Lower lobe of right lung (tissue), 2 donors: ENCODE data around the gene RHOT2. TPM values are rescaled to one million over a fixed set of nuclear protein-coding genes. Genes with fewer than 3 reads are reported as not detected.

Source experiments
- ATAC-seq, 2 donors: fragments of 200-7000 bp; cut with Tn5 transposase; one replicate each; pipeline ENCODE4 v1.9.1; 2020 to 2022; ENCODE audit warnings: mild to moderate bottlenecking in 2 of 2, moderate library complexity in 2 of 2
- DNase-seq: peaks from one replicate; pipeline ENCODE4 v3.0.0-alpha.2; 2020
- H3K27ac ChIP-seq: fragments of 200-600 bp; one replicate; pipeline ENCODE4 v1.8.0; 2022
- H3K27me3 ChIP-seq: fragments of 200-600 bp; one replicate; pipeline ENCODE4 v1.8.0; 2022; ENCODE audit warnings: low read depth
- H3K36me3 ChIP-seq: fragments of 200-600 bp; one replicate; pipeline ENCODE4 v1.8.0; 2022; ENCODE audit warnings: mild to moderate bottlenecking
- H3K4me1 ChIP-seq: fragments of 200-600 bp; one replicate; pipeline ENCODE4 v1.8.0; 2022
- H3K4me3 ChIP-seq: fragments of 200-600 bp; one replicate; pipeline ENCODE4 v1.8.0; 2022; ENCODE audit warnings: mild to moderate bottlenecking
- H3K9me3 ChIP-seq: fragments of 200-600 bp; one replicate; pipeline ENCODE4 v1.8.0; 2022
- CTCF ChIP-seq: fragments of 200-600 bp; IDR thresholded peaks from one replicate; pipeline ENCODE4 v1.8.0; 2022; ENCODE audit warnings: antibody characterized with exemption, mild to moderate bottlenecking
- intact Hi-C: fragments of 100-400 bp; cut with DNase I; formaldehyde crosslinking; loops from one replicate; pipeline ENCODE4 v1.11.0; 2022
- total RNA-seq: library from RNA; stranded (reverse); fragmentation: NEBNext Ultra II Directional; extraction: Animal tissue kit (Norgen Biotek cat#: 25700); gene quantifications from one replicate; pipeline ENCODE4 v1.2.1, GENCODE V29; 2021
- donor health status: DM: no; HTN: yes; CAD: no; lungs with severe emphysema.

RHOT2 gene
- total RNA-seq, 1 donor from 2014 or later: 81.6 TPM

GRCh38 chr16:722835-723633, 55.1 kb downstream of the RHOT2 start:
- Histone ChIP-seq H3K9me3 (no peaks in the 10 kb centered on the region), H3K27me3 (peaks cover 24% of the 10 kb centered on the region), H3K36me3 (peaks cover 5% of the 10 kb centered on the region), H3K27ac (no peak overlapping the region), H3K4me3 (no peak overlapping the region), H3K4me1 (peaks cover 40% of the 10 kb centered on the region)
- no peak for DNase-seq
- no peak for ATAC-seq
- no peak for TF ChIP-seq CTCF
- intact Hi-C loops: no loop called here

DNA sequence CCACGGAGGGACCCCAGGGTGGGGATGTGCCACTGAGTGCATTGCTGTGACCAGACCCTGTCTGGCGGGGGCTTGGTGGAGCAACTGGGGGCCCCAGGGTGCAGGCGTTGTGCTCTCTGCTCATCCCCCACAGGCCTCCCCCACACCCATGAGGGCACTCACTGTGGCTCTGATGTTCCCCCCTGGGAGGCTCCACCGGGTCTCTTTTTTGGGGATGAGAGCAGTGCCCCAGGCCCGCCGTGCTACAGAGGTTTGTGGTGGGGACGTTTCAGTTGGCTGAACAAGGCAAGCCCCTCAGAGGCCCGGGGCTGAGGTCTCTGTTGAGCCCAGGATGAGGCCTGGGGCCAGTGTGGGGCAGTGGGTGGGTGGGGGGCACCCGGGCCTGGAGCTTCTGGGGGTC, 55.8 kb downstream of the RHOT2 start:
- Histone ChIP-seq H3K36me3 (peaks cover 5% of the 10 kb centered on the region), H3K27ac (no peak overlapping the region), H3K4me1 (peaks cover 47% of the 10 kb centered on the region), H3K4me3 (no peak overlapping the region), H3K9me3 (no peaks in the 10 kb centered on the region), H3K27me3 (peaks cover 31% of the 10 kb centered on the region)
- TF ChIP-seq CTCF: no peak
- ATAC-seq: no peak
- DNase-seq: no peak
- intact Hi-C loops: no loop called here

Other genes with a start within 250 kb of the RHOT2 start
- 32.2 TPM for gene RAB11FIP3, start 242.5 kb upstream of the RHOT2 start, total RNA-seq
- gene CAPN15, start 140.4 kb upstream of the RHOT2 start, total RNA-seq: 44.3 TPM
- not detected for gene PRR35, start 107.7 kb upstream of the RHOT2 start, total RNA-seq
- 2.7 TPM for gene NHLRC4, start 101.1 kb upstream of the RHOT2 start, total RNA-seq
- gene PIGQ, start 98.2 kb upstream of the RHOT2 start, total RNA-seq: 68.9 TPM
- 40.1 TPM for gene RAB40C, start 78.1 kb upstream of the RHOT2 start, total RNA-seq
- 1.2 TPM for gene WFIKKN1, start 37.1 kb upstream of the RHOT2 start, total RNA-seq
- gene METTL26, start 31.8 kb upstream of the RHOT2 start, total RNA-seq: 63.1 TPM
- 47.7 TPM for gene MCRIP2, start 26.3 kb upstream of the RHOT2 start, total RNA-seq
- gene WDR90, start 18.8 kb upstream of the RHOT2 start, total RNA-seq: 31.4 TPM
- gene RHBDL1, start 7.5 kb downstream of the RHOT2 start, total RNA-seq: 2.0 TPM
- 86.0 TPM for gene STUB1, start 12.3 kb downstream of the RHOT2 start, total RNA-seq
- gene JMJD8, start 16.2 kb downstream of the RHOT2 start, total RNA-seq: 43.2 TPM
- gene WDR24, start 22.3 kb downstream of the RHOT2 start, total RNA-seq: 13.1 TPM
- 11.0 TPM for gene FBXL16, start 37.7 kb downstream of the RHOT2 start, total RNA-seq
- gene METRN, start 47.0 kb downstream of the RHOT2 start, total RNA-seq: 35.9 TPM
- gene ANTKMT, start 53.0 kb downstream of the RHOT2 start, total RNA-seq: 36.5 TPM
- gene CCDC78, start 58.3 kb downstream of the RHOT2 start, total RNA-seq: 26.1 TPM
- 15.6 TPM for gene HAGHL, start 59.0 kb downstream of the RHOT2 start, total RNA-seq
- 24.3 TPM for gene CIAO3, start 72.9 kb downstream of the RHOT2 start, total RNA-seq
- 42.6 TPM for gene MSLN, start 92.6 kb downstream of the RHOT2 start, total RNA-seq
- gene RPUSD1, start 120.2 kb downstream of the RHOT2 start, total RNA-seq: 16.3 TPM
- 11.3 TPM for gene CHTF18, start 120.5 kb downstream of the RHOT2 start, total RNA-seq
- not detected for gene GNG13, start 132.6 kb downstream of the RHOT2 start, total RNA-seq